ENCODE results near the gene TNNC1.

TNNC1 gene

GRCh38 chr3:52435246-52436101 is 18.4 kb downstream of the TNNC1 start:
- TF ChIP-seq ZFX (IDR thresholded peaks at IDR 0.05; ENCODE audit: borderline replicate concordance) (no peak), CTCF (IDR thresholded peaks at IDR 0.05) (no peak)
- H3K27ac ChIP-seq: no peak overlapping the region

- TF ChIP-seq CTCF (IDR thresholded peaks at IDR 0.05) (no peak), ZFX (IDR thresholded peaks at IDR 0.05; ENCODE audit: borderline replicate concordance) (no peak)
- H3K27ac ChIP-seq: no peak overlapping the region
These were observed 19.2 kb downstream of the TNNC1 start for GRCh38 chr3:52434491-52435115.

DNA sequence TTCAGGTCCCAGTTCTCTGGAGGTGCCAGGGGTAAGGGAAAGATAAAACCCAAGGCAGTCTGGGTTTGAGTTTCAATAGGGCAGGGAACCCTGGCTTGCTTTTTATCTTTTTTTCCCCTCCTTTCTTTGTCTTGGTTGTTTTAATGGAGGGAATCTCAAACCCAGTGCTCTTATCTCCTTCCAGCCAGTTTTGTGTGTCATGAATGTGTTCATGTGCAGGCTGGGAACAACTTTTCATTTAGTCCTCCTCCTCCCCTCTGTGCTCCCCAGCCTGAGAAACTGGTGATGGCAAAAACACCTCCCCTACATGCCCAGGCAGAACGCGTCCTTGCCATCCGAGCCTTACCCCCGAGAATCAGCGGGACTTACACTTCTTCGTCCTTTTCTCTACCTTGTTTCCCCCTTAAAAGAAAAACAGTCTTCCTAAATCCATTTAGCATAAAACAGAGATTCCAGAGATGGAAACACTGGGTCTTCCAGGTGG is 19.8 kb downstream of the TNNC1 start:
- no peak for TF ChIP-seq CTCF (IDR thresholded peaks at IDR 0.05)
- TF ChIP-seq ZFX (IDR thresholded peaks at IDR 0.05; ENCODE audit: borderline replicate concordance): no peak
- H3K27ac ChIP-seq: no peak overlapping the region

GRCh38 chr3:52433328-52433995 is 20.4 kb downstream of the TNNC1 start:
- TF ChIP-seq CTCF (IDR thresholded peaks at IDR 0.05): no peak
- no peak for TF ChIP-seq ZFX (IDR thresholded peaks at IDR 0.05; ENCODE audit: borderline replicate concordance)
- no peak overlapping the region for H3K27ac ChIP-seq

GRCh38 chr3:52432691-52433141 is 21.1 kb downstream of the TNNC1 start:
- H3K27ac ChIP-seq: no peak overlapping the region
- no peak for TF ChIP-seq ZFX (IDR thresholded peaks at IDR 0.05; ENCODE audit: borderline replicate concordance)
- no peak for TF ChIP-seq CTCF (IDR thresholded peaks at IDR 0.05)

- H3K27ac ChIP-seq: no peak overlapping the region
- TF ChIP-seq CTCF (IDR thresholded peaks at IDR 0.05): no peak
- no peak for TF ChIP-seq ZFX (IDR thresholded peaks at IDR 0.05; ENCODE audit: borderline replicate concordance)
These were observed 21.6 kb downstream of the TNNC1 start for GRCh38 chr3:52432225-52432624.

Measured in 22Rv1 (cell line).